Neural cell (in vitro differentiated cells): ENCODE measurements around the gene PARD3B. TPM values are rescaled to one million over a fixed set of nuclear protein-coding genes. Genes with fewer than 3 reads are reported as not detected.

Source experiments
- H2AFZ ChIP-seq: fragments of 200-600, 300-800 bp; sonication (generic), shearing (Covaris generic); 2 replicates; pipeline ENCODE4 v1.6.0; 2014; ENCODE audit warnings: low read depth, mild to moderate bottlenecking, antibody characterized with exemption, low read length, moderate library complexity
- H3F3A ChIP-seq: fragments of 200-600 bp; shearing (Covaris generic); 2 replicates; pipeline ENCODE4 v1.6.1; 2016; ENCODE audit warnings: mild to moderate bottlenecking, moderate library complexity, mixed read lengths, antibody characterized with exemption, low read length; ENCODE audit not compliant: insufficient read depth, poor library complexity, severe bottlenecking
- H3K27ac ChIP-seq: fragments of 200-600, 300-800 bp; sonication (generic), shearing (Covaris generic); 2 replicates; pipeline ENCODE4 v1.5.1; 2014; ENCODE audit warnings: mild to moderate bottlenecking, low read length, moderate library complexity
- H3K27me3 ChIP-seq: fragments of 300-800, 200-600 bp; sonication (generic), shearing (Covaris generic); 2 replicates; pipeline ENCODE4 v1.6.0; 2014; ENCODE audit warnings: mild to moderate bottlenecking, low read depth, low read length, moderate library complexity; ENCODE audit not compliant: insufficient read depth
- H3K36me3 ChIP-seq: fragments of 300-800, 200-600 bp; sonication (generic), shearing (Covaris generic); 2 replicates; pipeline ENCODE4 v1.5.1; 2014; ENCODE audit warnings: mild to moderate bottlenecking, antibody characterized with exemption, low read length, moderate library complexity; ENCODE audit not compliant: insufficient read depth
- H3K4me2 ChIP-seq: fragments of 300-800, 200-600 bp; sonication (generic), shearing (Covaris generic); 2 replicates; pipeline ENCODE4 v1.6.0; 2014; ENCODE audit warnings: mild to moderate bottlenecking, low read length
- H3K4me3 ChIP-seq: fragments of 300-800, 200-600 bp; sonication (generic), shearing (Covaris generic); 2 replicates; pipeline ENCODE4 v1.5.1; 2014; ENCODE audit warnings: mild to moderate bottlenecking, low read length, moderate library complexity
- H3K79me2 ChIP-seq: fragments of 200-600 bp; shearing (Covaris generic); replicated peaks from 2 replicates; pipeline ENCODE4 v1.6.0; 2014; ENCODE audit warnings: mild to moderate bottlenecking, low read length, moderate library complexity; ENCODE audit not compliant: insufficient read depth
- H3K9ac ChIP-seq: fragments of 300-800, 200-600 bp; sonication (generic), shearing (Covaris generic); 2 replicates; pipeline ENCODE4 v1.6.1; 2016; ENCODE audit warnings: mild to moderate bottlenecking, low read length, mixed read lengths
- H3K9me2 ChIP-seq: fragments of 200-600 bp; shearing (Covaris generic); 2 replicates; pipeline ENCODE4 v1.6.1; 2016; ENCODE audit warnings: mild to moderate bottlenecking, low read length, mixed read lengths; ENCODE audit not compliant: insufficient read depth
- H3K9me3 ChIP-seq: fragments of 200-600, 300-800 bp; sonication (generic), shearing (Covaris generic); 2 replicates; pipeline ENCODE4 v1.6.1; 2016; ENCODE audit warnings: mild to moderate bottlenecking, mixed run types, low read length, moderate library complexity, mixed read lengths
- H4K20me1 ChIP-seq: fragments of 200-600 bp; shearing (Covaris generic); 2 replicates; pipeline ENCODE4 v1.6.1; 2016; ENCODE audit warnings: mild to moderate bottlenecking, mixed run types; ENCODE audit not compliant: insufficient read depth
- CTCF ChIP-seq: fragments of 450-650 bp; IDR thresholded peaks from 2 replicates; pipeline ENCODE4 v1.5.1; 2014; ENCODE audit warnings: antibody characterized with exemption, mild to moderate bottlenecking, moderate library complexity; ENCODE audit not compliant: poor library complexity, severe bottlenecking
- EP300 ChIP-seq: fragments of 450-650 bp; conservative IDR thresholded peaks from 2 replicates; pipeline ENCODE4 v1.6.1; 2014; ENCODE audit warnings: antibody characterized with exemption, mild to moderate bottlenecking, moderate library complexity; ENCODE audit not compliant: poor library complexity, severe bottlenecking
- EZH2 ChIP-seq: fragments of 200-600, 300-800 bp; shearing (Covaris generic), sonication (generic); IDR thresholded peaks from 2 replicates; pipeline ENCODE4 v1.6.1; 2014; ENCODE audit warnings: antibody characterized with exemption, low read length, borderline replicate concordance, mild to moderate bottlenecking; ENCODE audit not compliant: insufficient read depth, poor library complexity, severe bottlenecking
- MXI1 ChIP-seq: fragments of 450-650 bp; conservative IDR thresholded peaks from 2 replicates; pipeline ENCODE4 v1.6.1; 2014; ENCODE audit warnings: antibody characterized with exemption, mild to moderate bottlenecking; ENCODE audit not compliant: poor library complexity, severe bottlenecking
- POLR2AphosphoS5 ChIP-seq: IDR thresholded peaks from 2 replicates; pipeline ENCODE4 v1.6.1; 2012
- RAD21 ChIP-seq: fragments of 450-650 bp; conservative IDR thresholded peaks from 2 replicates; pipeline ENCODE4 v1.6.1; 2014; ENCODE audit warnings: antibody characterized with exemption, mild to moderate bottlenecking, moderate library complexity
- REST ChIP-seq: IDR thresholded peaks from 2 replicates; pipeline ENCODE4 v1.6.1; 2012; ENCODE audit warnings: borderline replicate concordance
- SMC3 ChIP-seq: fragments of 450-650 bp; conservative IDR thresholded peaks from 2 replicates; pipeline ENCODE4 v1.6.1; 2014; ENCODE audit warnings: antibody characterized with exemption, mild to moderate bottlenecking, moderate library complexity; ENCODE audit not compliant: poor library complexity
- TAF1 ChIP-seq: IDR thresholded peaks from 2 replicates; pipeline ENCODE4 v1.6.1; 2012; ENCODE audit warnings: low read depth
- polyA plus RNA-seq: library from polyadenylated mRNA; depleted of rRNA; stranded (reverse); fragments of >200 nt; gene quantifications from 2 replicates; pipeline ENCODE4 v1.2.3, GENCODE V29; 2014

The PARD3B gene
- polyA plus RNA-seq, 1 donor from 2014 or later: 0.54 TPM

- Histone ChIP-seq H3K9me3 (no peaks in the 10 kb centered on the region), H3K4me2 (no peak overlapping the region), H3K9me2 (no peaks in the 10 kb centered on the region), H2AFZ (no peak overlapping the region), H3K79me2 (no peaks in the 10 kb centered on the region), H3K27me3 (no peaks in the 10 kb centered on the region), H3K36me3 (no peaks in the 10 kb centered on the region), H3F3A (no peaks in the 10 kb centered on the region), H3K4me3 (no peak overlapping the region), H3K9ac (no peak overlapping the region), H4K20me1 (no peaks in the 10 kb centered on the region), H3K27ac (no peak overlapping the region)
- TF ChIP-seq EZH2 (no peak), CTCF (no peak), TAF1 (no peak), REST (no peak), POLR2AphosphoS5 (no peak), RAD21 (no peak), SMC3 (no peak), EP300 (no peak), MXI1 (no peak)
These were observed 342.9 kb downstream of the PARD3B start for GRCh38 chr2:204888222-204888621.

- no peaks in the 10 kb centered on the region for H3K79me2 ChIP-seq
- no peak overlapping the region for H3K27ac ChIP-seq
- H3K36me3 ChIP-seq: no peaks in the 10 kb centered on the region
- no peaks in the 10 kb centered on the region for H3F3A ChIP-seq
- no peaks in the 10 kb centered on the region for H3K27me3 ChIP-seq
- H2AFZ ChIP-seq: no peak overlapping the region
- H3K9me3 ChIP-seq: no peaks in the 10 kb centered on the region
- no peak overlapping the region for H3K4me2 ChIP-seq
- H3K9ac ChIP-seq: no peak overlapping the region
- no peak overlapping the region for H3K4me3 ChIP-seq
- TF ChIP-seq EZH2: no peak
- no peak for TF ChIP-seq SMC3
- TF ChIP-seq CTCF: no peak
- no peak for TF ChIP-seq EP300
- no peak for TF ChIP-seq MXI1
- no peak for TF ChIP-seq TAF1
- no peak for TF ChIP-seq POLR2AphosphoS5
- H4K20me1 ChIP-seq: no peaks in the 10 kb centered on the region
- no peaks in the 10 kb centered on the region for H3K9me2 ChIP-seq
These were observed 345.4 kb downstream of the PARD3B start for GRCh38 chr2:204890680-204891079.
